ENCODE data around the gene SLC9A4. TPM values are rescaled to one million over a fixed set of nuclear protein-coding genes. Genes with fewer than 3 reads are reported as not detected.

The SLC9A4 gene
- polyA plus RNA-seq, 1 donor from 2014 or later = 0.15 TPM

DNA sequence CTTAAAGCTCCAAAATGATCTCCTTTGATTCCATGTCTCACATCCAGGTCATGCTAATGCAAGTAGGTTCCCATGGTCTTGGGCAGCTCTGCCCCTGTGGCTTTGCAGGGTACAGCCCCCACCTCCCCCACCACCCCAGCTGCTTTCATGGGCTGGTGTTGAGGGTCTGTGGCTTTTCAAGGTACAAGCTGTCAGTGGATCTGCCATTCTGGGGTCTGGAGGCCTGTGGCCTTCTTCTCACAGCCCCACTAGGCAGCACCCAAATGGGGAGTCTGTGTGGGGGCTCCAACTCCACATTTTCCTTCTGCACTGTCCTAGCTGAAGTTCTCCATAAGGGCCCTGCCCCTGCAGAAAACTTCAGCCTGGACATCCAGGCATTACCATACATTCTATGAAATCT, 19.0 kb downstream of the SLC9A4 start:
- Histone ChIP-seq H2AFZ (ENCODE audit: low read depth, low read length) (no peak overlapping the region), H3K9me2 (ENCODE audit: insufficient read depth, low read length) (no peaks in the 10 kb centered on the region), H3K27me3 (ENCODE audit: insufficient read depth, low read depth, low read length) (no peaks in the 10 kb centered on the region), H3K79me2 (replicated peaks; ENCODE audit: insufficient read depth, low read length) (no peaks in the 10 kb centered on the region), H4K20me1 (ENCODE audit: insufficient read depth) (no peaks in the 10 kb centered on the region), H3K27ac (ENCODE audit: low read length) (no peak overlapping the region), H3F3A (ENCODE audit: insufficient read depth, low read length, poor library complexity, severe bottlenecking) (no peaks in the 10 kb centered on the region), H3K36me3 (ENCODE audit: insufficient read depth, low read length) (no peaks in the 10 kb centered on the region), H3K4me2 (ENCODE audit: low read length) (no peak overlapping the region), H3K4me3 (ENCODE audit: low read length) (no peak overlapping the region), H3K9me3 (ENCODE audit: low read length) (peaks cover 4% of the 10 kb centered on the region), H3K9ac (ENCODE audit: low read length) (no peak overlapping the region)
- TF ChIP-seq, protein P1, sequence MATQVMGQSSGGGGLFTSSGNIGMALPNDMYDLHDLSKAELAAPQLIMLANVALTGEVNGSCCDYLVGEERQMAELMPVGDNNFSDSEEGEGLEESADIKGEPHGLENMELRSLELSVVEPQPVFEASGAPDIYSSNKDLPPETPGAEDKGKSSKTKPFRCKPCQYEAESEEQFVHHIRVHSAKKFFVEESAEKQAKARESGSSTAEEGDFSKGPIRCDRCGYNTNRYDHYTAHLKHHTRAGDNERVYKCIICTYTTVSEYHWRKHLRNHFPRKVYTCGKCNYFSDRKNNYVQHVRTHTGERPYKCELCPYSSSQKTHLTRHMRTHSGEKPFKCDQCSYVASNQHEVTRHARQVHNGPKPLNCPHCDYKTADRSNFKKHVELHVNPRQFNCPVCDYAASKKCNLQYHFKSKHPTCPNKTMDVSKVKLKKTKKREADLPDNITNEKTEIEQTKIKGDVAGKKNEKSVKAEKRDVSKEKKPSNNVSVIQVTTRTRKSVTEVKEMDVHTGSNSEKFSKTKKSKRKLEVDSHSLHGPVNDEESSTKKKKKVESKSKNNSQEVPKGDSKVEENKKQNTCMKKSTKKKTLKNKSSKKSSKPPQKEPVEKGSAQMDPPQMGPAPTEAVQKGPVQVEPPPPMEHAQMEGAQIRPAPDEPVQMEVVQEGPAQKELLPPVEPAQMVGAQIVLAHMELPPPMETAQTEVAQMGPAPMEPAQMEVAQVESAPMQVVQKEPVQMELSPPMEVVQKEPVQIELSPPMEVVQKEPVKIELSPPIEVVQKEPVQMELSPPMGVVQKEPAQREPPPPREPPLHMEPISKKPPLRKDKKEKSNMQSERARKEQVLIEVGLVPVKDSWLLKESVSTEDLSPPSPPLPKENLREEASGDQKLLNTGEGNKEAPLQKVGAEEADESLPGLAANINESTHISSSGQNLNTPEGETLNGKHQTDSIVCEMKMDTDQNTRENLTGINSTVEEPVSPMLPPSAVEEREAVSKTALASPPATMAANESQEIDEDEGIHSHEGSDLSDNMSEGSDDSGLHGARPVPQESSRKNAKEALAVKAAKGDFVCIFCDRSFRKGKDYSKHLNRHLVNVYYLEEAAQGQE (IDR thresholded peaks at IDR 0.05; ENCODE audit: borderline replicate concordance) = no peak
- TF ChIP-seq MXI1 (conservative IDR thresholded peaks at IDR 0.05; ENCODE audit: poor library complexity, severe bottlenecking) = no peak
- TF ChIP-seq POLR2AphosphoS5 (IDR thresholded peaks at IDR 0.05) = no peak
- no peak for TF ChIP-seq SMC3 (conservative IDR thresholded peaks at IDR 0.05; ENCODE audit: poor library complexity)
- TF ChIP-seq TAF1 (IDR thresholded peaks at IDR 0.05; ENCODE audit: low read depth) = no peak
- no peak for TF ChIP-seq RAD21 (conservative IDR thresholded peaks at IDR 0.05)
- no peak for TF ChIP-seq EP300 (conservative IDR thresholded peaks at IDR 0.05; ENCODE audit: poor library complexity, severe bottlenecking)
- TF ChIP-seq CTCF (IDR thresholded peaks at IDR 0.05; ENCODE audit: poor library complexity, severe bottlenecking) = no peak
- TF ChIP-seq EZH2 (IDR thresholded peaks at IDR 0.05; ENCODE audit: borderline replicate concordance, insufficient read depth, low read length, poor library complexity, severe bottlenecking) = no peak

GRCh38 chr2:102494570-102494969, 21.5 kb downstream of the SLC9A4 start:
- Histone ChIP-seq H4K20me1 (ENCODE audit: insufficient read depth) (no peaks in the 10 kb centered on the region), H2AFZ (ENCODE audit: low read depth, low read length) (no peak overlapping the region), H3K9ac (ENCODE audit: low read length) (no peak overlapping the region), H3K9me2 (ENCODE audit: insufficient read depth, low read length) (no peaks in the 10 kb centered on the region), H3K27ac (ENCODE audit: low read length) (no peak overlapping the region), H3K4me2 (ENCODE audit: low read length) (no peak overlapping the region), H3K9me3 (ENCODE audit: low read length) (peaks cover 4% of the 10 kb centered on the region), H3K36me3 (ENCODE audit: insufficient read depth, low read length) (no peaks in the 10 kb centered on the region), H3K27me3 (ENCODE audit: insufficient read depth, low read depth, low read length) (no peaks in the 10 kb centered on the region), H3K79me2 (replicated peaks; ENCODE audit: insufficient read depth, low read length) (no peaks in the 10 kb centered on the region), H3F3A (ENCODE audit: insufficient read depth, low read length, poor library complexity, severe bottlenecking) (no peaks in the 10 kb centered on the region), H3K4me3 (ENCODE audit: low read length) (no peak overlapping the region)
- no peak for TF ChIP-seq MXI1 (conservative IDR thresholded peaks at IDR 0.05; ENCODE audit: poor library complexity, severe bottlenecking)

- TF ChIP-seq POLR2AphosphoS5 (IDR thresholded peaks at IDR 0.05) (no peak), EP300 (conservative IDR thresholded peaks at IDR 0.05; ENCODE audit: poor library complexity, severe bottlenecking) (no peak), TAF1 (IDR thresholded peaks at IDR 0.05; ENCODE audit: low read depth) (no peak), EZH2 (IDR thresholded peaks at IDR 0.05; ENCODE audit: borderline replicate concordance, insufficient read depth, low read length, poor library complexity, severe bottlenecking) (no peak), CTCF (IDR thresholded peaks at IDR 0.05; ENCODE audit: poor library complexity, severe bottlenecking) (no peak)
- TF ChIP-seq, protein P1 (IDR thresholded peaks at IDR 0.05; ENCODE audit: borderline replicate concordance) = no peak
- H4K20me1 ChIP-seq (ENCODE audit: insufficient read depth) = no peaks in the 10 kb centered on the region
- H3F3A ChIP-seq (ENCODE audit: insufficient read depth, low read length, poor library complexity, severe bottlenecking) = no peaks in the 10 kb centered on the region
- H3K27me3 ChIP-seq (ENCODE audit: insufficient read depth, low read depth, low read length) = no peaks in the 10 kb centered on the region
- H3K9me2 ChIP-seq (ENCODE audit: insufficient read depth, low read length) = no peaks in the 10 kb centered on the region
- H3K79me2 ChIP-seq (replicated peaks; ENCODE audit: insufficient read depth, low read length) = no peaks in the 10 kb centered on the region
- no peak overlapping the region for H3K4me3 ChIP-seq (ENCODE audit: low read length)
- no peak overlapping the region for H3K27ac ChIP-seq (ENCODE audit: low read length)
- H3K36me3 ChIP-seq (ENCODE audit: insufficient read depth, low read length) = no peaks in the 10 kb centered on the region
- no peak overlapping the region for H2AFZ ChIP-seq (ENCODE audit: low read depth, low read length)
- H3K4me2 ChIP-seq (ENCODE audit: low read length) = no peak overlapping the region
- H3K9me3 ChIP-seq (ENCODE audit: low read length) = peaks cover 4% of the 10 kb centered on the region
- no peak overlapping the region for H3K9ac ChIP-seq (ENCODE audit: low read length)
Observed at GRCh38 chr2:102498414-102498813, 25.4 kb downstream of the SLC9A4 start.
